K562 (cell line): ENCODE results near the gene RPUSD1. TPM values are rescaled to one million over a fixed set of nuclear protein-coding genes. Genes with fewer than 3 reads are reported as not detected.

ENCODE experiments used
- E2F4 ChIP-seq: sonication (generic); formaldehyde crosslinking; IDR thresholded peaks from 2 replicates; pipeline ENCODE4 v1.8.0; 2022; ENCODE audit warnings: mild to moderate bottlenecking, low read depth, missing genetic modification reagents
- HMGXB4 ChIP-seq: sonication (generic); formaldehyde crosslinking; IDR thresholded peaks from 2 replicates; pipeline ENCODE4 v1.8.1; 2023; ENCODE audit warnings: mild to moderate bottlenecking, missing genetic modification reagents
- JUND ChIP-seq, 2 experiments: IDR thresholded peaks; 2 replicates in 1 of 2; 3 replicates in 1 of 2; pipeline ENCODE4 v1.6.1; 2011; ENCODE audit warnings: borderline replicate concordance in 2 of 2, low read depth in 2 of 2, low read length in 2 of 2, improper control_type of control experiment in 1 of 2, missing biosample characterization in 1 of 2, missing genetic modification characterization in 1 of 2, missing genetic modification reagents in 1 of 2
- KAT8 ChIP-seq: fragments of 450-650 bp; IDR thresholded peaks from 2 replicates; pipeline ENCODE4 v1.6.1; 2016; ENCODE audit warnings: low read depth, mild to moderate bottlenecking
- MYC ChIP-seq, 2 experiments: fragments of 250-450 bp in 1 of 2; sonication (Bioruptor Pico) in 1 of 2; IDR thresholded peaks; 2 replicates each; pipeline versions ENCODE4 v1.5.1 to v1.6.1; 2012 to 2021; ENCODE audit warnings: low read depth in 2 of 2, borderline replicate concordance in 1 of 2, improper control_type of control experiment in 1 of 2, low read length in 1 of 2, mild to moderate bottlenecking in 1 of 2, moderate library complexity in 1 of 2
- SMAD4 ChIP-seq: fragments of 250-450 bp; sonication (Bioruptor Pico); conservative IDR thresholded peaks from 2 replicates; pipeline ENCODE4 v1.8.0; 2021; ENCODE audit warnings: inconsistent platforms, mild to moderate bottlenecking, moderate library complexity
- THRB ChIP-seq: fragments of 450-650 bp; formaldehyde crosslinking; conservative IDR thresholded peaks from 2 replicates; pipeline ENCODE4 v1.4.0; 2022; ENCODE audit warnings: mild to moderate bottlenecking, missing genetic modification characterization
- VEZF1 ChIP-seq: fragments of 200-800 bp; sonication (Bioruptor generic); IDR thresholded peaks from 2 replicates; pipeline ENCODE4 v1.6.1; 2017; ENCODE audit warnings: missing genetic modification characterization, missing compliant biosample characterization
- ZNF551 ChIP-seq: fragments of 250-450 bp; sonication (Bioruptor Pico); IDR thresholded peaks from 2 replicates; pipeline ENCODE4 v1.5.0; 2021; ENCODE audit warnings: mild to moderate bottlenecking, moderate library complexity
- ZNF766 ChIP-seq: fragments of 200-800 bp; sonication (Bioruptor generic); conservative IDR thresholded peaks from 2 replicates; pipeline ENCODE4 v1.6.1; 2016; ENCODE audit warnings: missing genetic modification characterization, missing compliant biosample characterization
- polyA plus RNA-seq, 8 experiments: library from polyadenylated mRNA; depleted of rRNA in 4 of 8; stranded (reverse) in 5 of 8; unstranded in 3 of 8; fragments of >200 nt; fragmentation: Nextera tagmentation in 2 of 8; fragmentation: Illumina TruSeq in 1 of 8; extraction: Ambion mirVana in 2 of 8; extraction: Trizol in 1 of 8; gene quantifications; 2 replicates each; pipeline versions ENCODE4 v1.2.1 to v1.2.3, GENCODE V29; 2011 to 2014; ENCODE audit warnings: inconsistent platforms in 1 of 8, missing spikeins in 1 of 8
- total RNA-seq, 7 experiments: library from RNA; depleted of rRNA in 6 of 7; stranded (reverse); fragments of >200 nt in 6 of 7; fragmentation: Illumina TruSeq in 2 of 7; extraction: Trizol in 2 of 7; gene quantifications; 2 replicates each; pipeline versions ENCODE4 v1.2.1 to v1.2.3, GENCODE V29; 2011 to 2021; ENCODE audit warnings: low replicate concordance in 1 of 7

RPUSD1 gene
- total and polyA plus RNA-seq, 9 of the 15 experiments (the other 6 are each of a cell fraction or from before 2014, with no cell fraction given) = 0.45 to 56.6 (median 12.0) TPM

- TF ChIP-seq VEZF1 (CRISPR knock-in tag) (peak; percentile 42), MYC (IDR thresholded peaks at IDR 0.05; ENCODE audit: low read depth, low read length) (no peak), MYC (CRISPR knock-in tag; IDR thresholded peaks at IDR 0.05; ENCODE audit: borderline replicate concordance, low read depth) (no peak), KAT8 (no peak), JUND (IDR thresholded peaks at IDR 0.05; ENCODE audit: borderline replicate concordance, low read depth, low read length) (0 out of 2 replicates have a peak, but pooled peaks have one; percentile 8), JUND (tag; IDR thresholded peaks at IDR 0.05; ENCODE audit: borderline replicate concordance, low read depth, low read length) (no peak), ZNF766 (CRISPR knock-in tag) (no peak), HMGXB4 (CRISPR knock-in tag) (no peak), SMAD4 (CRISPR knock-in tag) (peak; percentile 47; the same call in 1 of the 2 replicates), E2F4 (CRISPR knock-in tag) (no peak), ZNF551 (CRISPR knock-in tag) (no peak), THRB (CRISPR knock-in tag) (no peak)
These were observed 4.6 kb downstream of the RPUSD1 start (continued) for GRCh38 chr16:783404-784161.
